HG02938 (cell line): Measurements from ENCODE around the gene RTN4R.

ENCODE experiments used
- ATAC-seq: cut with Tn5 transposase; IDR thresholded peaks from one replicate; pipeline ENCODE4 v1.9.1; 2021; ENCODE audit warnings: mild to moderate bottlenecking, moderate library complexity; ENCODE audit not compliant: unreplicated experiment

RTN4R gene

GRCh38 chr22:20231514-20232236 lies 36.4 kb downstream of the RTN4R start:
- no peak for ATAC-seq

DNA sequence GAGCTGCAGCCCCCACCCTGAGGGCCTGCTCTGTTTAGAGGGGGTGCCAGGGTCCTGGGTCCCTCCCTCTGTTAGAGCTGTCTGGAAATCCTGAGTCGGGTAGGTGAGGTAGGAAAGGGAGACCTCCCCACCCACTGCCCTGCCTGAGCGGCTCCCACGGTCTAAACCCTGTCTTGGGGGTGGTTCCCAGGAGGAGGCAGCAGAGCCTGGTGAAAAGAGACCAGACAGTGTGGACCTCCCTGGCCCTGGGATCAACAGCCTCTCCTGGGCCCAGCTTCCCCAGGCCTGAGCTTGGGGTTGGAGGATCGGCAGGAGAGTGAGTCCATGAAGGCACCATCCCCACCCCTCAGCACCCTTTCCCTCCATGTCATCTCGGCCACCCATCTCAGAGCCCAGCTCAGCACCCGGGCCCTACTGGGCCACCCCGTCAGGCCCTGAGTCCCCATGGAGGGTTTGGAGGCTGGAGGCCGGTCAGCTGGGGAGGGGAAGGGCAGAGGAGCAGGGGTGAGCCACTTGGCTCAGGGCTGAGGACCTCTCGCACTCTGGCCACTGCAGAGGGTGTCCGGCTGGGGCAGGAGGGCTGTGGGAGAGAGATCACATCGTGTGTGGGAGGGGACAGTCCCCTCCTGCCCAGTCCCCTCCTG lies 37.2 kb downstream of the RTN4R start:
- ATAC-seq = no peak

GRCh38 chr22:20229916-20230775 lies 38.0 kb downstream of the RTN4R start:
- no peak for ATAC-seq

- ATAC-seq = no peak
These were observed 39.2 kb downstream of the RTN4R start for GRCh38 chr22:20228939-20229272.

- no peak for ATAC-seq
These were observed 39.8 kb downstream of the RTN4R start for GRCh38 chr22:20228055-20228938.

DNA sequence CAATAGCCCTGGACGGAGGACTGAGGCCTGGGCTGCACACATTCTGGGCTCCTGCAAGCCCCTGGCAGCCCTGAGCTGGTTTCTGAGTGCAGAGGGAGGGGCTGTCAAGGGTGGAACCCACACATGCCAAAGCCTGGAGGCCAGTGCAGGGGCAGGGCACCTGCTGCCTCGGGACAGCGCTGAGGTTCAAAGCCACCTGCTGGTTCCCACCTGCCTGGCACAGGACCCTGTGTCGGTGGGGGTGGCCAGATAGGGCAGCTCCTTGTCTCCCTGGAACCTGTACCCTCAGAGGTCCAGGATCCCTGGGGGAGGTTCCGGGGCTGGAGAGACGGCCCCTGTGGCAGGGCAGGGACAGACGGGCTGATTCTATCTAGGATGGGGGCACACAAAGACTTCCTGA lies 40.8 kb downstream of the RTN4R start:
- no peak for ATAC-seq

DNA sequence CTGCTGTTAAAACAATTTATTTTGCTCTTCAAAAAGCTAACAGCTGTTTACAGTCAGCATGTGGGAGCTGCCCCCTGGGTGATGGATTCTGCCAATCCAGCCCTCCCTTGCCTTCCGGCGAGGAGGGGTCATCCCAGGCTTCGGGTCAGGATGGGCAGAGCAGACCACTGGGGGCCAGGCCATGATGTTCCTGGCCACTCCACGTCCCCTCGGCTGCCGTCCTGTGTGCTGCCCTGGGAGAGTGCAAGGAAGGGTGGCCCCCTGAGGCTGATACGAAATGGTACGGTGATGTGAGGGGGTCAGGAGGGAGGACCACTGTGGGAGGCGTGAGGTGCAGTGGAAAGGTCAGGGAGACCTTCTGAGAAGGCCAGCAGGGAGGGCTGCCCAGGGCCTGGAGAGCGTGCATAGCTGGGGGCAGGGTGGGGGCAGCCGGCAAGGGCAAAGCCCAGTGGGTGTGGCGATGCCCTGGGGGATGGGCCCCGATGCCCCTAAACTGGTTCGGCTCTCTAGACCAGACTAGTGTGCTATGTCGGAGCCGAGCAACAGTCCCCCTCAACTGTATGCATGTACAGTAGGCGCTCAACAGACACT lies 41.3 kb downstream of the RTN4R start:
- ATAC-seq = no peak

DNA sequence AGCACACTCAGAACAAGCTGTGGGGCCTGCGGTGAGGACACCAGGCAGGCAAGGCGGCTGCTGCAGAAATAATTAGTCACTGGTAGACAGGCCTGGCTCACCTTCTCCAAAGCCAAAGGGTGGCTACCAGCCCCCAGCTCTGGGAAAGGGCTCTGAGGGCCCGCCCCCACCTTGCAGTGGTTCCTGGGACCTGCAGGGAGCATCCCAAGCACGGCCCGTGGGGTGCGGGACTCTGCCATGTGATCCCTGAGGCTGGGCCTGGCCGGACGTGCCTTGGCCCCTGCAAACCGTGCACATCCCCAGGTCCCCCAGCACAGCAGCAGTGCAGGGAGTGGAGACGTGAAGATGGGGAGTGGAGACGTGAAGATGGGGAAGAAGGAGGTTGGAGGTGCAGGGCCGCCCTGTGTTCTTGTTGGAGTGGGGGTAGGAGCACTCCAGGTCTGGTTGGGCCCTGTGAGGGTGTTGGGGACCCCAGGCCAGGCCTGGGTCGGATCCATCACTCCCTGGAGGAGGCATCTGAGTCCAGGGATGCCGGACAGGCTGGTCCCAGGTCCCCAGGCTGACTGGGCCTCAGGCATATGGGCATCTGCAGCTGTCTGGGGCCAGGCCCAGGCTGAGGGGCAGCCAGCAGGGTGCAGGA lies 41.9 kb downstream of the RTN4R start:
- no peak for ATAC-seq

DNA sequence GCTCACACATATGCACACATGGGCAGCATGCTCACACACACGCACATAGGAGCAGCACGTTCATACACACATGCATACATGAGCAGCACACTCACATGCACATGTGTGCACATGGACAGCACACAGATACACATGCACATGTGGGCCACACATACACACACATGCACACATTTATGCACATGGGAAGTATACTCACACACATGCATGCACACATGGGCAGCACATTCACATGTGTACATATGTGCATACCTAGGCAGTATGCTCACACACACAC lies 42.5 kb downstream of the RTN4R start:
- ATAC-seq = no peak

- no peak for ATAC-seq
These were observed 43.0 kb downstream of the RTN4R start for GRCh38 chr22:20224917-20225692.

- no peak for ATAC-seq
These were observed 43.9 kb downstream of the RTN4R start for GRCh38 chr22:20224256-20224626.

- ATAC-seq = no peak
These were observed 44.5 kb downstream of the RTN4R start for GRCh38 chr22:20223421-20224255.

DNA sequence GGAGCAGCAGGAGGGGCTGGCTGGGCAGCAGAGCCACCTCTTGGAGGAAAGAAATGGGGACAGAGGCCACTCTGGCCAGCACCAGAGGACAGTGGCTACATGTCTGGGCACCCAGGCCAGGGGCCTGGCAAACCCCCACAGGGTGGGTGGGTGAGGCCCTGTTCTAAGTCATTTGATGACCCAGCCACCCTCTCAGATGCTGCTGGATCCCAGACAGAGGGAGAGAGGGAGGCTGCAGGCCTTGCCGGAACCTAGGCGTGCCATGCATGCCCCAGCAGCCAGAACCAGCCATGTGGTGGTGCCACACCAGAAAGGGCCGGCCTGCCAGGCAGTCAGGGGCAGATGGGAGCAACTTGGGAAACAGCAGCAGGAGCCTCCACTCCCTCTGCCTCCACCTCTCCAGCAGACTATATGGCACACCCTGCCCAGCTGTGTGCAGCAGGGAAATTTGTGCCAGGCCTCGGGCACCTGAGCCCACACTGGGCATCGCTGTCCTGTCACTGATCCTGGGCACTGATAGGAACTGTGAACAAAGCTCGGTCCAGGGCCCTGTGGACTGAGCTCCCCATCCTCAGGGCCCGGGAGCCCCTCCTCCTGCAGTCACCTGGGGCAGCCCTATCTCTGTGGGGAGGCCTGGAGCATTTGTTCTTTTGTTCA lies 45.2 kb downstream of the RTN4R start:
- ATAC-seq = no peak

- ATAC-seq = no peak
These were observed 46.4 kb downstream of the RTN4R start for GRCh38 chr22:20221421-20222340.

GRCh38 chr22:20220629-20221026 lies 47.5 kb downstream of the RTN4R start:
- ATAC-seq = no peak

- ATAC-seq = no peak
These were observed 48.2 kb downstream of the RTN4R start for GRCh38 chr22:20219667-20220628.
